IMR-90 (cell line): ENCODE data around the gene STAT4. TPM values are rescaled to one million over a fixed set of nuclear protein-coding genes. Genes with fewer than 3 reads are reported as not detected.
A peak's percentile ranks its signal among the peaks of the same experiment; 100 is the strongest.

Source experiments
- ATAC-seq: fragments of 200-7000 bp; cut with Tn5 transposase; 2 replicates; pipeline ENCODE4 v1.9.1; 2020; ENCODE audit warnings: low read depth, mild to moderate bottlenecking, moderate library complexity
- BruUV-seq: library from RNA; stranded (reverse); fragments of 400-500 nt; replicated peaks from 2 replicates; lab custom pipeline; 2021; lab: Mats Ljungman, UMichigan
- CTCF ChIA-PET: fragments of 300-600 bp; formaldehyde crosslinking; extraction: SDS; loops from one replicate; lab custom pipeline; 2021; ENCODE audit warnings: antibody characterized with exemption; lab: Yijun Ruan, JAX
- POLR2A ChIA-PET: fragments of 300-600 bp; sonication (Branson Sonifier 250); formaldehyde crosslinking; loops from one replicate; lab custom pipeline; 2022; ENCODE audit warnings: antibody characterized with exemption; ENCODE audit not compliant: unreplicated experiment; lab: Charles Lee
- DNase-seq: peaks from one replicate; pipeline ENCODE4 v3.0.0; 2013
- H2AFZ ChIP-seq: replicated peaks from 2 replicates; pipeline ENCODE3; 2013; ENCODE audit warnings: low read length, mild to moderate bottlenecking; ENCODE audit not compliant: poor library complexity
- H2AK5ac ChIP-seq: 2 replicates; pipeline ENCODE4 v1.6.1; 2013; ENCODE audit warnings: low read depth, low read length, inconsistent platforms
- H2AK9ac ChIP-seq: replicated peaks from 2 replicates; pipeline ENCODE3; 2013; ENCODE audit warnings: mild to moderate bottlenecking, low read depth, low read length, moderate library complexity; ENCODE audit not compliant: poor library complexity
- H2BK120ac ChIP-seq: 2 replicates; pipeline ENCODE4 v1.6.1; 2013; ENCODE audit warnings: low read depth, low read length, inconsistent platforms
- H2BK15ac ChIP-seq: 3 replicates; pipeline ENCODE4 v1.6.1; 2013; ENCODE audit warnings: low read depth, low read length, inconsistent platforms
- H2BK20ac ChIP-seq: 2 replicates; pipeline ENCODE4 v1.6.1; 2013; ENCODE audit warnings: low read depth, mild to moderate bottlenecking, inconsistent platforms, low read length, moderate library complexity
- H2BK5ac ChIP-seq: 2 replicates; pipeline ENCODE4 v1.6.1; 2013; ENCODE audit warnings: mild to moderate bottlenecking, low read depth, low read length, inconsistent platforms; ENCODE audit not compliant: poor library complexity, severe bottlenecking
- H3K14ac ChIP-seq: replicated peaks from 2 replicates; pipeline ENCODE4 v1.6.1; 2013; ENCODE audit warnings: low read depth, low read length, inconsistent platforms
- H3K18ac ChIP-seq: 2 replicates; pipeline ENCODE4 v1.6.1; 2013; ENCODE audit warnings: low read depth, low read length, control low read depth
- H3K23ac ChIP-seq: 2 replicates; pipeline ENCODE4 v1.6.1; 2013; ENCODE audit warnings: low read depth, low read length, inconsistent platforms
- H3K27ac ChIP-seq: 2 replicates; pipeline ENCODE4 v1.5.1; 2013; ENCODE audit warnings: mild to moderate bottlenecking, control low read depth, low read length; ENCODE audit not compliant: insufficient read depth
- H3K27me3 ChIP-seq: 2 replicates; pipeline ENCODE4 v1.6.1; 2013; ENCODE audit warnings: low read length; ENCODE audit not compliant: control insufficient read depth, insufficient read depth
- H3K36me3 ChIP-seq: 2 replicates; pipeline ENCODE4 v1.6.1; 2013; ENCODE audit warnings: low read length, mixed read lengths; ENCODE audit not compliant: control insufficient read depth, insufficient read depth
- H3K4ac ChIP-seq: 2 replicates; pipeline ENCODE4 v1.6.1; 2013; ENCODE audit warnings: low read depth, low read length, inconsistent platforms
- H3K4me1 ChIP-seq: 2 replicates; pipeline ENCODE4 v1.6.1; 2013; ENCODE audit warnings: low read length, mixed read lengths; ENCODE audit not compliant: control insufficient read depth, insufficient read depth
- H3K4me2 ChIP-seq: 2 replicates; pipeline ENCODE4 v1.6.1; 2013; ENCODE audit warnings: low read depth, mild to moderate bottlenecking, control low read depth, low read length, moderate library complexity
- H3K4me3 ChIP-seq: 2 replicates; pipeline ENCODE4 v1.5.1; 2013; ENCODE audit warnings: low read depth, mild to moderate bottlenecking, control low read depth, low read length, moderate library complexity; ENCODE audit not compliant: insufficient read depth
- H3K56ac ChIP-seq: 2 replicates; pipeline ENCODE4 v1.6.1; 2013; ENCODE audit warnings: low read length, inconsistent platforms; ENCODE audit not compliant: insufficient read depth; ENCODE audit errors: extremely low read depth
- H3K79me1 ChIP-seq, 2 experiments: 2 replicates each; pipeline ENCODE4 v1.6.1; 2013; ENCODE audit warnings: low read length in 2 of 2, inconsistent platforms in 1 of 2, low read depth in 1 of 2
- H3K9ac ChIP-seq: 2 replicates; pipeline ENCODE4 v1.6.1; 2013; ENCODE audit warnings: low read depth, low read length, control low read depth
- H3K9me1 ChIP-seq: 2 replicates; pipeline ENCODE4 v1.6.1; 2013; ENCODE audit warnings: low read length, inconsistent platforms; ENCODE audit not compliant: insufficient read depth
- H3K9me3 ChIP-seq: 2 replicates; pipeline ENCODE4 v1.6.1; 2013; ENCODE audit warnings: low read length; ENCODE audit not compliant: control insufficient read depth, insufficient read depth
- H4K20me1 ChIP-seq: 2 replicates; pipeline ENCODE4 v1.6.1; 2013; ENCODE audit warnings: low read length, inconsistent platforms; ENCODE audit not compliant: insufficient read depth
- H4K5ac ChIP-seq: 2 replicates; pipeline ENCODE4 v1.6.1; 2013; ENCODE audit warnings: mild to moderate bottlenecking, low read depth, low read length, control low read depth
- H4K8ac ChIP-seq, 2 experiments: 2 replicates each; pipeline ENCODE4 v1.6.1; 2013; ENCODE audit warnings: low read depth in 2 of 2, low read length in 2 of 2, control low read depth in 1 of 2, inconsistent platforms in 1 of 2
- H4K91ac ChIP-seq: 2 replicates; pipeline ENCODE4 v1.6.1; 2013; ENCODE audit warnings: low read depth, low read length, inconsistent platforms; ENCODE audit not compliant: insufficient read depth
- BHLHE40 ChIP-seq: fragments of 150-350 bp; IDR thresholded peaks from 2 replicates; pipeline ENCODE4 v1.6.1; 2016; ENCODE audit warnings: mild to moderate bottlenecking, low read depth, low read length
- FOS ChIP-seq: fragments of 150-350 bp; IDR thresholded peaks from 2 replicates; pipeline ENCODE4 v1.6.1; 2016; ENCODE audit warnings: low read depth, low read length
- MAFK ChIP-seq: IDR thresholded peaks from 2 replicates; pipeline ENCODE4 v1.6.1; 2012; ENCODE audit warnings: low read depth, low read length, improper control_type of control experiment
- MAZ ChIP-seq: IDR thresholded peaks from 2 replicates; pipeline ENCODE4 v1.6.1; 2012; ENCODE audit warnings: low read depth, mild to moderate bottlenecking, low read length, improper control_type of control experiment, moderate library complexity, borderline replicate concordance
- MXI1 ChIP-seq: IDR thresholded peaks from 2 replicates; pipeline ENCODE4 v1.6.1; 2012; ENCODE audit warnings: low read depth, mild to moderate bottlenecking, low read length, moderate library complexity, borderline replicate concordance
- NFE2L2 ChIP-seq: fragments of 150-350 bp; IDR thresholded peaks from 2 replicates; pipeline ENCODE4 v1.6.1; 2016; ENCODE audit warnings: low read depth, mild to moderate bottlenecking, low read length
- RAD21 ChIP-seq: IDR thresholded peaks from 2 replicates; pipeline ENCODE4 v1.6.1; 2012; ENCODE audit warnings: low read length, improper control_type of control experiment
- RFX5 ChIP-seq: IDR thresholded peaks from 2 replicates; pipeline ENCODE4 v1.8.0; 2012; ENCODE audit warnings: low read depth, mild to moderate bottlenecking, low read length, moderate library complexity
- WGBS, 2 experiments: methylation state at CpG; one replicate each; pipeline versions ENCODE4 v1.1.5 to v1.1.7; 2013; ENCODE audit warnings: missing lambda C conversion rate in 2 of 2; ENCODE audit not compliant: insufficient read length in 1 of 2; ENCODE audit errors: extremely low coverage in 2 of 2; 5-methylcytosine and 5-hydroxymethylcytosine counted together
- dilution Hi-C: fragments of 300-500 bp; cut with HindIII; formaldehyde crosslinking; loops from one replicate; pipeline ENCODE4 v1.14.3; 2018; ENCODE audit warnings: low sequenced_read_pairs; ENCODE audit not compliant: unreplicated experiment
- in situ Hi-C: fragments of 300-500 bp; cut with MboI; formaldehyde crosslinking; loops from 3 replicates; pipeline ENCODE4 v1.14.3; 2019; ENCODE audit warnings: low sequenced_read_pairs, inconsistent platforms, mixed read lengths
- intact Hi-C: fragments of 100-400 bp; cut with micrococcal nuclease; formaldehyde crosslinking; loops from 2 replicates; pipeline ENCODE4 v1.10.0; 2022
- polyA plus RNA-seq, 3 experiments: library from polyadenylated mRNA; depleted of rRNA; stranded (reverse); fragments of >200 nt; gene quantifications; 2 replicates each; pipeline ENCODE4 v1.2.3, GENCODE V29; 2012; ENCODE audit warnings: low replicate concordance in 1 of 3
- total RNA-seq: library from RNA; depleted of rRNA; stranded (reverse); fragments of >200 nt; gene quantifications from 2 replicates; pipeline ENCODE4 v1.2.3, GENCODE V29; 2012
- TF ChIP-seq, protein P1 (sequence below): conservative IDR thresholded peaks from 2 replicates; pipeline ENCODE4 v1.5.1; 2012; ENCODE audit warnings: mild to moderate bottlenecking, low read depth, low read length, improper control_type of control experiment

The STAT4 gene
- total and polyA plus RNA-seq, 2 of the 4 experiments (the other 2 are of a cell fraction), result 0.36 to 0.48 TPM

DNA sequence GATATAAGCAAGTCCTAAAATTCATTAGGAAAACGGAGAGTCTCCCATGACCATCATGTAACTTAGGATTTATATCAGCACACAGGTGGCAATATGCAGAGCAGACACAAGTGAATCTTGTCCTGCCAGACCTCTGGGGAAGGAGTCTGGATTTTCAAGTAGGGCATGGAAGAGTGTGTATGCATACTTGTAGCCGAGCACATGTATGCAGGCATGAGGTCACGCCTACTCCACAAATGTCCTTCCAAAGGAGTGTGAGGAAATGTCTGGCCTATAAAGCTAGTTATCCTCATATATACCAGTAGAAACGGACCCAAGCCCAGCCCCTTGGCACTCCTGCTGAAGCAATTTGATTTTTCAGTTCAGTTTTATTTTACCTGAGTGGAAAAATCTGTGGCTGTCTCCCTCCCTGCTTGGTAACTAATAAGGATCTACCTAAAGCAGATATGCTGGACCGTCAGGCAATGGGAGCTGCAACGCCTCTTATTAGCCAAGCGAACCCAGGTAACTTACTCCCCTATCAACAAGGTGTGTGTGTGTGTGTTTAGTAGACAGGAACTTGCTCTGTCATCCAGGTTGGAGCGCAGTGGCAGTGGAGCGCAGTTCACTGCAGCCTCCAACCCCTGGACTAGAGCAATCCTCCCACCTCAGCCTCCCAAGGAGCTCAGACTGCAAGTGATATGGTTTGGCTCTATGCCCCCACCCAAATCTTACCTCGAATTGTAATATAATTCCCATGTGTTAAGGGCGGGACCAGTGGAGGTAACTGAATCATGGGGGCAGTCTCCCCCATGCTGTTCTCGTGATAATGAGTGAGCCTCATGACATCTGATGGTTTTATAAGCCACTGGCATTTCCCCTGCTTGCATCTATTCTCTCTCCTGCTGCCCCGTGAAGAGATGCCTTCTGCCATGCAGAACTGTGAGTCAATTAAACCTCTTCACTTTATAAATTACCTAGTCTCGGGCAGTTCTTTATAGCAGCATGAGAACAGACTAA is 139.6 kb downstream of the STAT4 start:
- H3K9me1 ChIP-seq, result peaks cover 27% of the 10 kb centered on the region
- no peak overlapping the region for H3K27ac ChIP-seq
- H3K9ac ChIP-seq, result no peak overlapping the region; the same call in 1 of the 2 replicates
- BruUV-seq, result no TSS peak
- in situ Hi-C loops (no loop called here), intact Hi-C loops (loop anchor here (5.0 kb wide), 1 partner anchor 36 kb away; no protein-coding TSS in a partner anchor), dilution Hi-C loops (no loop called here)
- no peak overlapping the region for H4K5ac ChIP-seq
- DNase-seq (no peak), ATAC-seq (no peak)
- no peak overlapping the region for H3K56ac ChIP-seq
- no peak overlapping the region for H4K8ac ChIP-seq
- H2BK5ac ChIP-seq, result no peak overlapping the region
- peak overlapping the region; percentile 69 for H3K4me2 ChIP-seq
- no peak overlapping the region for H3K23ac ChIP-seq
- H2AK9ac ChIP-seq, result no peak overlapping the region
- peaks cover 15% of the 10 kb centered on the region; the same call in 1 of the 2 replicates for H4K20me1 ChIP-seq
- no peak overlapping the region for H2BK15ac ChIP-seq
- WGBS, 2 experiments, result 80% methylated on average over 1 of the region's 14 CpGs; no CpG with 5 or more reads in 1 of the 2 experiments
- ChIA-PET CTCF (interaction anchor here (1.7 kb wide), 1 partner anchor 41 kb away, joined by 4 read pairs; no protein-coding TSS in a partner anchor), POLR2A (interaction anchor here (0.6 kb wide), 1 partner anchor 128 kb away, joined by 3 read pairs; no protein-coding TSS in a partner anchor)
- TF ChIP-seq RAD21 (no peak), BHLHE40 (no peak), NFE2L2 (no peak), MAZ (no peak), FOS (no peak), MXI1 (no peak), MAFK (no peak), RFX5 (no peak)
- TF ChIP-seq, protein P1, sequence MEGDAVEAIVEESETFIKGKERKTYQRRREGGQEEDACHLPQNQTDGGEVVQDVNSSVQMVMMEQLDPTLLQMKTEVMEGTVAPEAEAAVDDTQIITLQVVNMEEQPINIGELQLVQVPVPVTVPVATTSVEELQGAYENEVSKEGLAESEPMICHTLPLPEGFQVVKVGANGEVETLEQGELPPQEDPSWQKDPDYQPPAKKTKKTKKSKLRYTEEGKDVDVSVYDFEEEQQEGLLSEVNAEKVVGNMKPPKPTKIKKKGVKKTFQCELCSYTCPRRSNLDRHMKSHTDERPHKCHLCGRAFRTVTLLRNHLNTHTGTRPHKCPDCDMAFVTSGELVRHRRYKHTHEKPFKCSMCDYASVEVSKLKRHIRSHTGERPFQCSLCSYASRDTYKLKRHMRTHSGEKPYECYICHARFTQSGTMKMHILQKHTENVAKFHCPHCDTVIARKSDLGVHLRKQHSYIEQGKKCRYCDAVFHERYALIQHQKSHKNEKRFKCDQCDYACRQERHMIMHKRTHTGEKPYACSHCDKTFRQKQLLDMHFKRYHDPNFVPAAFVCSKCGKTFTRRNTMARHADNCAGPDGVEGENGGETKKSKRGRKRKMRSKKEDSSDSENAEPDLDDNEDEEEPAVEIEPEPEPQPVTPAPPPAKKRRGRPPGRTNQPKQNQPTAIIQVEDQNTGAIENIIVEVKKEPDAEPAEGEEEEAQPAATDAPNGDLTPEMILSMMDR, result no peak
- no peak overlapping the region for H2BK120ac ChIP-seq
- peaks cover 19% of the 10 kb centered on the region for H3K36me3 ChIP-seq
- H3K4me1 ChIP-seq, result peaks cover 12% of the 10 kb centered on the region
- no peak overlapping the region for H2AK5ac ChIP-seq
- H3K9me3 ChIP-seq, result no peaks in the 10 kb centered on the region
- peaks cover 35 to 62% of the 10 kb centered on the region in 2 experiments for H3K79me1 ChIP-seq
- H3K27me3 ChIP-seq, result no peaks in the 10 kb centered on the region
- no peak overlapping the region for H3K14ac ChIP-seq
- H3K4ac ChIP-seq, result no peak overlapping the region
- no peak overlapping the region for H3K18ac ChIP-seq
- no peak overlapping the region for H2BK20ac ChIP-seq
- H3K4me3 ChIP-seq, result no peak overlapping the region
- no peak overlapping the region for H4K91ac ChIP-seq
- H2AFZ ChIP-seq, result no peak overlapping the region
